Left renal pelvis (tissue), 4 donors: ENCODE measurements around the gene PTER. TPM values are rescaled to one million over a fixed set of nuclear protein-coding genes. Genes with fewer than 3 reads are reported as not detected.

ENCODE experiments used
- DNase-seq, 4 donors: peaks; one replicate each; pipeline ENCODE4 v3.0.0-alpha.2; 2013; ENCODE audit warnings: low read depth in 4 of 4, low spot score in 3 of 4
- polyA plus RNA-seq, 4 donors: library from polyadenylated mRNA; unstranded; fragments of 120-200 nt; gene quantifications; one replicate each; pipeline ENCODE4 v1.2.1, GENCODE V29; 2013; ENCODE audit not compliant: insufficient read length in 4 of 4

Gene PTER
- polyA plus RNA-seq, 4 donors: 3.6 to 23.6 (median 18.5) TPM

GRCh38 chr10:16466001-16466400, 29.2 kb downstream of the PTER start:
- DNase-seq: no peak

GRCh38 chr10:16470747-16471146, 33.9 kb downstream of the PTER start:
- no peak for DNase-seq

GRCh38 chr10:16472828-16473227, 36.0 kb downstream of the PTER start:
- no peak for DNase-seq

DNA sequence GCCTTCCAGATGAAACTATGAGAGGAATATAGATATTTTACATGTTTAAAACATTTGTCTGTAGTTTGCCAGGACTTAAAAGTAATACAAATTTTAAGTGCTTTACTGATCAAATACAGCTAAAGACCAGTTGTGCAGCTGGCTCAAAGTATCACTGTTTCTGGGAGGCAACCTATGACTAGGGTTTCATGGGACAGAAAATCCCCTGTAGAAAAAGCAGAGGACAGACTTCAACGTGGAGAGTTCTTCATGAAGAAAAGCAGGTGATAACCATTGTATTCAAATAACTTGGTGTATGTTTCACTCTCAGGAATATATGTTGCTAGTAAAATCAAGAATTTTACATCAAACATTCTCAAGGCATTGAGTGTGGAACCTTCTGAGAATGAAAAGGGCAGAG, 40.9 kb downstream of the PTER start:
- no peak for DNase-seq

DNA sequence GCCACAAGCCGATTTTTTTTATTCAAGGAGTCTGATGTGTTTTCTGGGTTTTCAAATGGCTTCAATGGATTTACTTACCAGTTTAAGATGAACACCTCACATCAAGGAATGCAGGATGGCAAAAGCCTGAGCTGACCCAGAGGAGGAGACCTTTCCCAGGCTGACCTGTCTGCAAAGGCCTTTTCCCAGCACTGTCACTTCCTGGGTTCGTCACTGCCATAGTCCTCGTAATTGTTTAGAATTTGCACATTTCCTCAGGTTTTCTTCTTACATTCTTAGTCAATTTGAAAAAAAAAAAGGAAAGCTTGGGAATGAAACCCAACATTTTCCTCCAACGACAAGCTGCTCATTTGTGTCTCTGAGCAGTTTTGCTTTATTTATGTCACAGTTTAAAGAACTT, 42.0 kb downstream of the PTER start:
- DNase-seq: no peak

DNA sequence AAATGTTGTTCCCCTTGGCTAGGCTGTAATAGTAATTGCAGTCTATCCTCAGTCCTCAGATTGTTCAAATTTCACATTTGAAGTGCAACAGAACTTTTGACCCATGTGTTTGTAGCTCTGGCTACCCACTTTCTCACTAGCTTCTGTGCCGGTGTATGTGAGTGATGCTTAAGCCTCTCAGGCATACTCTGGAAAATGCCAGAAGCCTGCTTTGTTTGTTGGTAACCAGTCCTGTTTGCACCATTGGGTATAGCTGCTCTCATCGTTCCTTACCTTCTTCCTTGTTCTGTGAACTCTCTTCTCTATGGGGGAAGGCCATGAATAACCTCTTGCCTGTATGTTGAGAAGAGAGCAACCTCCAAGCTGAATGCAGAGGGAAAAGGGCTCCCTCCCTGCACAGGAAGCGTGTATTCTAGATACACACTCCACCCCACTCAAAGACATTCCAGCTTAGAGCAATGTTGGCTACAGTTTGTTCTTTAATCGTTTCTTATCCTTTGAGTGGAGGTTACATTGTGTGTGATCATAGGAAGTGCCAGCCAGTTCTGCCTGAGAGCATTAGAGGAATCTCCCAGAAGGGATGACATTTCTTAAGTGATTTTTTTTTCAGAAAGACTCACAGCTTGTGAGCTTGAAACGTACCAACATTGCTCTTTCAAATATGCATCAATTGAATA, 44.4 kb downstream of the PTER start:
- DNase-seq: peak in 1 of 4 donors; percentile 3

GRCh38 chr10:16483241-16483917, 46.6 kb downstream of the PTER start:
- DNase-seq: no peak

GRCh38 chr10:16490511-16490910, 53.7 kb downstream of the PTER start:
- DNase-seq: no peak

DNA sequence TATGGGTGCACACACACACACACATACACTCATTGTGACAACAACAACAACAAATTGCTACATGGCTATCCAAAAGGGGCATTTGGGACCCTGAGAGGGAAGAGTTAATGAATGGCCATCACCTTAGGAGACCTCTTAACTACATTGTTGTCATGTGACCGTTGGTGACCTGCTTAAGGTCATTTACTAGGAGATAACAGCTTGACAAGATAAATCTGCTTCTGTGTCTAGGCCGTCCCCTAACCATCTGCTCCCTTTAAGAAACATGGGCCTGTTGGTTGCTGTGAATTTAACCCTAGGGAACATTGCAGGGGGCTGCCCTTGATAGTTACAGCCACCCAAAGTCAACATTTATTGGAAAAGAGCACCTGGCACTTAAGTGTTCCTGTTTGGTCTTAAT, 55.1 kb downstream of the PTER start:
- DNase-seq: no peak

DNA sequence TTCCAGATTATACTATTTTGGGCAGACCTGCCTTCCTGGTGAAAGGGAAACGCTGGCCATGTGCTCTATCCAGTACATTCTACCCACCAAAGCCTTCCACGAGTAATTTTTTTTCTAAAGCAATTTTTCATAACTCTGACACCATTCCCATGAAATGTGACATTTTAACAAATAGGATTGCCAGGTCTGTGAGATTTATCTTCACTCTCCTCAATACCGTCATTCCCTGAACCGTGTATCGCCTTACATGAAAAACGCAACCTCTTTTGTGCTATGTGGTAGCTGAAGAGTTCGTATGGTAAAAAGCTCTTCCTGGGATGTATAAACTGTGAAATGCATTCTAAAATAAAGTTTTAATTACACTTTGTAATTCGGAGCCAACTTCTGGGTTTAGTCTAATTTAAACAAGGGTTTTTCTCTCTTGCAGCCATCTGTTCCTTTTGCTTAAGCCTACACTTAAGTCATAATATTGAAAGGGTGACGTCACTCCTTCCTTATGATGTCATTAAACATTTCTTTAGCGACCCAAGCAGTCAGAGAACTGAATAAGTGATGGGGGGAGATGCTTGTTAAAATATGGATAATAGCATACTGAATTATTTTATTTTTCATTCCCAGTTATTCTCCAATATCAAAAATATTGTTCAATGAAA, 57.2 kb downstream of the PTER start:
- no peak for DNase-seq

DNA sequence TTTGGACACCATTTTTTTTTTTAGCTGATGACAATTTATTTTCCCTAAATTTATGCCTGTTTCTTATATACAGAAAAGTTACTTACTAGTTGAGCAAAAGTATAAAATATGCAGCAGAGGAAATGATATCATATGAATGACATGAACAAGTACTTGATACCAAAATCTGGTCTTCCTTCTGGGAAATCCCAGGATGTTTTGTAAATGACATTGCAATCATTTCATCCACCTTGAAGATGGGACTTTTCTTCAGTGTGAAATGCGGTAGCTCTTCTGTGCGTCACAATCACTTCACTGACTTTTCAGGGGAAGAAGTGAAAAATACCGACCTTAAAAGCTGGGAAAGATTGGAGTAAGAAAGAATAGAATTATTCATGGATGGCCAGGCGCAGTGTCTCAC, 61.1 kb downstream of the PTER start:
- no peak for DNase-seq

GRCh38 chr10:16505161-16505560, 68.4 kb downstream of the PTER start:
- DNase-seq: no peak

DNA sequence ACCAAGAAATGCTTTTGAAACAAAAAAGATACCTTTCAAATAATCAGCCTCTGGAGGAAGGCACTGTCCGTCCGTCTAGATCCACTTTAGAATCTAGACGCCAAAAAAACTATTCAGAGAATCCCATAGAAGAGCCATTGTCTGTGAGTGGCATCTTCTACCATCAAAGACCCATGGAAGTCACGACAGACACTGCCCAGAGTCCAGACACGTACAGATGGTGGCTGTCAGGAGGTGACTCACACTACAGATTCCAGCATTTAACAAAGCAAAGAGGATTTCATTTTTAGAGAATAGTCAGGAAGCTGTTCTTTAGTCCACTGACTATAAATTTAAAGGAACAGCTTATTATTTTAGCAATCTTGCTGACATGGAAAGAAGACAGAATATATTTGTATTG, 73.2 kb downstream of the PTER start:
- DNase-seq: no peak

- no peak for DNase-seq
Measured at GRCh38 chr10:16510843-16511242, 74.0 kb downstream of the PTER start.

DNA sequence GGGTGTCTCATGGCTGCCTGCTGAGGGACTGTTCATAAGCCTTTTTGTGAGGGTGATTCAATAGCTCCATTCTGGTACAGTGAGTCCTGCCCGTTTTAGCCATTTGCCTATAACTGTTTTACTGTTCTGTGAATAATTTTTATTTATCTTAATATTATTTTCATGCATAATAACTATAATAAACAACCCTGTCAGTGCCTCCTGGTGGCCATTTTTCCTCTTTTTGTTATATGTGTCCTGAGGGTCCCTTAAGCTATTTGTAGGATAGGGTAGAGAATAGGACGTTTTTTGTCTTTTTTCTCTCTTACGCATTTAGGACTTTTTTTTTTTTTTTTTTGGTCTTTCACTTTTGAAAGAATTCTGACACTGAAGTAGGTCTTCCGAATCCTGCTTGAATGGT, 82.0 kb downstream of the PTER start:
- DNase-seq: no peak

- no peak for DNase-seq
Measured at GRCh38 chr10:16519250-16519907, 82.6 kb downstream of the PTER start.

DNA sequence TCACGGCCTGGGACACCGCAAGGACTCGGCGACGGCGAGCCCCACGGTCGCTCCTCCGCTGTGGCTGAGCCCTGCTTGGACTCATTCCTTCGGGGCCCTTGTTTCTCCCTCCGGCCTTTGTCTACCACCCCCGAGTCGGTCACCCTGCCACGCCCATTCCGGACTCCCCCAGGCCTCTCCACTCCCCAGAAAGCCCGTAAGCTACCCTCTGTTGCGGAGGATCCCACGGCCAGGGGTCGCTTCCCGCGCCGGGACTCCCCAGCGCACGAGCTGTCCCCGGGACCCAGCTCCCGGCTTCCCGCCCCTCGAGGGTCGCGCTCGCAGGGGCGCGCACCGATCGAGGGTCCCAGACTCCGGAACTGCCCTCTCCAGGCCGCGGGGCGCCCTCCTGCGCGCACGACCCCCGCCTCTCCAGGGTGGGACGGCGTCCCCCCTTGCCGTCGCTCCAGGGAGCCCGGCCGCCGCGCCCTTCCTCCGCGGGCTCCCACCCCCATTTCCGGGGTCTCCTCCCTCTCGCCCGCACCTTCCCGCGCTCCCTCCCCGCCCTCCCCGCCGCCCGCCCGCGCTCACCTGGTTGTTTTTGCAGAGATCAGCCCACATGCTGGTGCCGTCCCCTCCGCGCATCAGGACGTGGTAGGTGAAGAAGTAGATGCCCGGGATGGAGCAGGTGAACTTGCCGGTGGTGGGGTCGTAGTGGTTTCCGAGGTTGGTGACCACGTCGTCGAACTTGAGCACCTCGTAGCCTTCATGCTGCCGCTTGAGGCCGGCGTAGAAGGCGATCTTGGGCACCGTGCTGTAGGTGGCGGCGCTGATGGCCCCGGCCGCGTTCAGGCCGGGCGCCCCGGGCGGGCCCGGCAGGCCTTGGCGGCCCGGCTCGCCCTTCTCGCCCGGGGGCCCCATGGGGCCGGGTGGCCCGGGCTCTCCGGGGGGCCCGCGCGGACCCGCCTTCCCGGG, 83.4 kb downstream of the PTER start:
- no peak for DNase-seq

DNA sequence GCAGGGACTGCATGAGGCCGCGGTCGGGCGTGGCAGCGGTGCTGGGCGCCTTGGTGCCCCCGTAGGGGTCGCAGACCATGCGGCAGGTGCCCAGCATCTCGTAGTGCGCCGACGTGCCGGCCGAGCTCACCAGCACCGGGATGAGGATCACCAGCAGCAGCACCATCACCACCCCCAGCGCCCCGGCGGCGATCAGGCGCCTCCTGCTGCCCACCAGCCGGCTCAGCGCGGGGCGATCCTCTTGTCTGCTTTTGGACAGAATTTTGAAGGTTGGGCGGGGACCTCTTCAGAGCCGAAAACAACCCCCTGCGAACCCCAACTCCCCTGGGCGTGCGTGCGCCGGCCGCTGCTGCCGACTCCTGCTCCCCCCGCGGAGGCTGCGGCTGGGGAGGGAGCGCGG, 84.1 kb downstream of the PTER start:
- DNase-seq: no peak

- DNase-seq: no peak
Measured at GRCh38 chr10:16521311-16522016, 84.7 kb downstream of the PTER start, which contains the start of gene C1QL3. Gene C1QL3, minus strand, starts transcription at chr10:16521879. Its CDS starts 814 bp downstream, at chr10:16521065.

GRCh38 chr10:16527452-16527851, 90.6 kb downstream of the PTER start:
- no peak for DNase-seq
